CMK (cell line): ENCODE measurements around the gene PIGU.
"Not testable (repeated sequence)": the region's sequence is repeated elsewhere in the genome, so short reads cannot be mapped to it uniquely, and the experiment has no call there.

Source experiments
- DNase-seq: peaks from one replicate; pipeline ENCODE4 v3.0.0-alpha.2; 2010; ENCODE audit warnings: low read depth

Gene PIGU

GRCh38 chr20:34661811-34662210 is 15.1 kb downstream of the PIGU start:
- DNase-seq = not testable (repeated sequence)

GRCh38 chr20:34658654-34659053 is 18.2 kb downstream of the PIGU start:
- not testable (repeated sequence) for DNase-seq

DNA sequence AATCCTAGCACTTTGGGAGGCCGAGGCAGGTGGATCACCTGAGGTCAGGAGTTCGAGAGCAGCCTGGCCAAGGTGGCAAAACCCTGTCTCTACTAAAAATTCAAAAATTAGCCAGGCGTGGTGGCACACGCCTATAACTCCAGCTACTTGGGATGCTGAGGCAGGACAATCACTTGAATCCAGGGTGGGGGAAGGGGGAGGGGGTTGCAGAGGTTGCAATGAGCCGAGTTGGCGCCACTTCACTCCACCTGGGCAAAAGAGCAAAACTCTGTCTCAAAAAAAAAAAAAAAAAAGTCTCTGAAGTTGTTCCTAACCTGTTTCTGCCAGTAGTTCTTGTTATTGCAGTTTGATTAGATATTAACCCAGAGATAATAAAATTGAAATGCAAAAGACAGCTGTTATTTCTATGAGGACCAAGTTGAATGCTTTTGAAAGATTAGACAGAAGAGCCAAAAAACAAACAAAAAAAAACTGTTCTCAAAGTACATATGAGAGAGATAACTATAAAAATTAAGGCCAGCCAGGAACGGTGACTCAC is 22.6 kb downstream of the PIGU start:
- no peak for DNase-seq

- no peak for DNase-seq
Observed at GRCh38 chr20:34651200-34651599, 25.7 kb downstream of the PIGU start.

- DNase-seq = no peak
Observed at GRCh38 chr20:34647737-34648136, 29.2 kb downstream of the PIGU start.

DNA sequence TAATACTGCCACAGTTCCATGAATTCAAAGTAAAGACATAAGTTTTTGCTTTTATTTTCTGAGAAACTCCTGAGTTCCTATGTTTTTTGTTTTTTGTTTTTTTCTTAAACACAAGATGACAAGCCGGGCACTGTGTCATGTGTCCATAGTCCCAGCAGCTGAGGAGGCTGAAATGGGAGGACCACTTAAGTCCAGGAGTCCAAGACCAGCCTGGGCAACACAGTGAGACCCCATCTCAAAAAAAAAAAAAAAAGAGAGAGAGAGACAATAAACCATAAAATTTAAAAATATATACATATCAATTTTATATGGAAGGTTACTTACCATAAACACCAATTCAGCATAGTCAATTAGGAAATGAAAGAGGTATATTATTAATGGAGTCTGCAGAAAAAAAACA is 31.9 kb downstream of the PIGU start:
- DNase-seq = no peak

DNA sequence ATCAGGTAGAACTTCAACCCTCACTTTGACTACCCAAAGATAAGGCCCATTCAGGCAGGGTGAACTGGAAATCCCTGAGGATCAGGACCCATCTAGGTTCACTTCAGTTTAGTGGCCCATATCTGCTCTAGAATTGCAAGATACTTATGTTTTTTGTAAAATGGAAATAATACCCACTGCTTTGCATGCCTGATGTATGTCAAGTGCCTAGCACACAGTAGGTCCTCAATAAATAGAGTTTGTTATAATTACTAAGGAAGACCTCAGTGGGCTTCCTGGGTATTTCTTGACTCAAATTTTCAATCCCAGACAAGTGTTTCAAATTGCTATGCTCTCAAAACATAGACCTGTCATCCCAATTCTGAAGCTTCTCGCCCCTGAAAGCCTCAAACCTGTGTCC is 32.5 kb downstream of the PIGU start:
- DNase-seq = no peak

DNA sequence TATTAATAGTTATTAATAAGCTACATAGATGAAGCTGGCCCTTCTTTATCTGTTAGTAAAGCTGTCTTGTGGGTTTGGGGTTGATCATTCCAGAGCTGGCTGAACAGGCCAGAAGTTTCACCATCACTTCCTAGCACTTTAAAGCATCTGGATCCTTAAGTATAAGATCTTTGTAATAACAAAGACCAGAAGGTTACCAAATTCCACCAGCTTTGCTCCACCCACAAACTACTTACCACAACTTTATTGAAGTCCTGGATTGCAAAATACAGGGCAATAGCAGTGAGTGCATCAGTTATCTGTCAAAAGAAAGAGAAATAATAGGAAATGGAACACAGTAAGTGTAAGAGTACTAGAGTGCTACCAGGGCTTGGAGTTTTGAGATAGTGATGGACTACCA is 33.0 kb downstream of the PIGU start:
- DNase-seq = no peak

- no peak for DNase-seq
Observed at GRCh38 chr20:34642009-34642408, 34.9 kb downstream of the PIGU start.

DNA sequence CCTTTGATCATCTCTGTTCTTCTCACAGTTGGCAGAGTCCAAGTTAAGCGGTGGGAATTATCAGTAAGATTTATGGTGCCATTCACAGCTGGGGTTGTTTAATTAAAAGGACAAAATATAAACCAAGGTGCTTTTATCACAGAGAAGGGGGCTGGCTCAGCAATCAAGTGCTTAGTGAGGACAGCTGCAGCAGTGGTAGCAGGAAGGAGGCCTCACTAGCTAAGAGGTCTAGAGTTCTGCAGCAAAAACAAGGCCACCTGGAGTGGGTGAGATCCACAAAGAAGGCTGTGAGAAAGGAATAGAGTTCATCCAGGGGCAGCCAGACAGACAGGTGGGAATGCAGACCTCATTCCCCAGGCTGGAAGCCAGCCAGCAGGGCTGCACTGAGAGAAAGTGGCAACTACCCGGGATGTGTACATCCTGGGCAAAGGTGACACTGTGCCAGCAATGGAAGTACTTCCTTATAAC is 37.1 kb downstream of the PIGU start:
- no peak for DNase-seq

DNA sequence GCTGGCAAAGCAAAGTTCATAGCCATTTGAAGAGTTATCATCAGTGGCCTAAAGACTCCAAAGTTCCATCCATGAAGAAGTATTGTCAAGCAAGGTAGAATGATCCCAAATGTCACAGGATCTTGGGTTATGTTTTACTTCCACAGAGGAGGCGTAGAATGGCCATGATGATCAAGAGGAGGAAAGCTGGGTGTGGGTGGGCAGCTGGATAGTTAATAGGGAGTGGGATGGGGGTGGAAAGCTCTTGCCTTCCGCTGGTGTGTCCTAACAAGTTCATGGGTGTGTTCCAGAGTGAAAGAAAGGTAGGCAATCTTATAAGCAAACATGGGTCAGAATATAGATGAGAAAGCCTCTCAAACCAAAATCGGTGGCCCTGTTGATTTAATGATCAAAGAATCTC is 38.4 kb downstream of the PIGU start:
- no peak for DNase-seq

- no peak for DNase-seq
Observed at GRCh38 chr20:34638039-34638292, 38.9 kb downstream of the PIGU start.

DNA sequence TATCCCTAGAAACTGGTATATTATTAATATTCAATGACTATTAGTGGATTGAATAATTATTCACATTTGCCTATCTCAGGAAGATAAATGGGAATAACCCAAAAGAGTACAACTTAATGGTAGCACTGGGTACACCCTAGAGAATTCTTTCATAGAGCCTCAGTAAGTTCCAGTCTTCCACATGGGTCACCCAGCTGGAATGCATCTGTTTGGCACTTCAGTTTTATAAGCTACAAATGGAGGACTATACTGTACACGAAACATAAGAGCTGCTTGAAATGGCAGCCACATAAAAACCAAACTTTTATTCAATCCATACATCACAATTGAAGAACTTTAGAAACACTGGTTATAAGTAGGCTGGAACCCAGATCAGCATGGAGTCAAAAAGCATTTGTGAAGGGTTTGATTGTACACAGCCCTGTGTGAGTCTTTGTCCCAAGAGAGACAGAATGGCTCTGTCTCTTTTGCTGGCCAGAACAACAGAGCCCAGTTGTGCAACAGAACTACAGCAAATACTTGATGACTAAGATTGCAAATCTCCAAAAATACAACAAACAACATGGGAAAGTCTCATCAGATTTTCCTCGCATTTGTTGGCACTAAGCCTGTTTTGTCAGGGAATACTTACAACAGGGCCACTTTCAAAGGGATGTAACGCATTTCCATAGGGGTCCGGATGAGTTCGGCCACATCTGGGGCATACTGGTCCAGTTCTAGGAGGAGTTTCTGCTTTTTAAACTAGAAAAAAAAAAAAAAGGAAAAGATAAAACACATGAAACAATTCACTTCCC is 39.5 kb downstream of the PIGU start:
- DNase-seq = no peak

GRCh38 chr20:34636648-34637047 is 40.2 kb downstream of the PIGU start:
- DNase-seq = no peak

GRCh38 chr20:34634392-34634791 is 42.5 kb downstream of the PIGU start:
- DNase-seq = no peak

DNA sequence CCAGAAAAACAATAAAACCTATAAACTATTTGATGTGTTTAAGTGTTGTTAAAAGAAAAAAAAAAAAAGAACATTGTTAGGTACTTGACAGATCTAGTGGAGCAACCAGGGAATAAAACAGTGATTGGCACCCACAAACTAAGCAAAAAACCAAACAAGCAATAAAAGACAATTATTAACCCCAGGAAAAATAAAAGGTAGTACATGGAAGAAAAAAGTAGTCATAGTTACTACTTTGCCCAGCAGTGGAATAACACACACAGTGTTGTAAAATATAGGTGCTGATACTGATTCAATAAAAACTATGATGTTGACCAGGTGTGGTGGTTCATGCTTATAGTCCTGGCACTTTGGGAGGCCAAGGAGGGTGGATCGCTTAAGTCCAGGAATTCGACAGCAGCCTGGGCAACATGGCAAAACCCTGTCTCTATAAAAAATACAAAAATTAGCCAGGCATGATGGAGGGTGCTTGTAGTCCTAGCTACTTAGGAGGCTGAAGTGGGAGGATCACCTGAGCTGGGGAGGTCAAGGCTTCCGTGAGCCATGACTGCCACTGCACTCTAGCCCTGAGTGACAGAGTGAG is 43.9 kb downstream of the PIGU start:
- DNase-seq = no peak

DNA sequence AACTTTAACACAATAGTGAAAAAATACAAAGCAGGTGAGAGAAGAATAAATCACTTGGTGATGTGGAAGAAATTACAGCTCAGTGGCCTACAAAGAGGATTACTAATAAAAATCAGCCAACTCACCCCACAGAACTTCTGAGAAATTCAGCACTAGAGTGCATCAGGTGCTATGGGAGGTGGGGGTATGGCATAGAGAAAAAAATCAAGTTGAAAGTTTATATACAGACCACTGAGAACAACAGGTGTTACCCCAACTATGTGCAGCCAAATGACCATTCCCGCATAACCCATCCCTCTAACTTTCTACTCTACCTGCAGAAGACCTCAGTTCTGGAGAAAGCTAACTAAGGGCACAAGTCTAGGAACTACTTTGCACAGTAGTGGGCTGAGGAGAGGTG is 47.0 kb downstream of the PIGU start:
- DNase-seq = no peak

- DNase-seq = no peak
Observed at GRCh38 chr20:34629342-34629741, 47.5 kb downstream of the PIGU start.

DNA sequence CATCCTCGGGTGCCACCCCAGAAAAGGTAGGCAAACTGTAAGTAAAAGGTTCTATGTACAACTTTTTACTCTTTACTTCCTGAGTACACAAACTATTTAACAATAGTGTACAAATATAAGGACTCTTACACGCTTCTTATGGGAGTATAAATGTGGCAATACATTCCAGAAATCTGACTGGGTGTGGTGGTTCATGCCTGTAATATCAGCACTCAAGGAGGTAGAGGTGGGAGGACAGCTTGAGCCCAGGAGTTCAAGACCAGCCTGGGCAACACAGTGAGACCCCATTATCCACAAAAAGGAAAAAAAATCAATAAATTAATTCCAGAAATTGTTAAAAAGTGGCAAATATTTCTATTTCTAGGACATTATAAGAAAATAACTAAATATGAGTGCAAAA is 48.9 kb downstream of the PIGU start:
- no peak for DNase-seq

DNA sequence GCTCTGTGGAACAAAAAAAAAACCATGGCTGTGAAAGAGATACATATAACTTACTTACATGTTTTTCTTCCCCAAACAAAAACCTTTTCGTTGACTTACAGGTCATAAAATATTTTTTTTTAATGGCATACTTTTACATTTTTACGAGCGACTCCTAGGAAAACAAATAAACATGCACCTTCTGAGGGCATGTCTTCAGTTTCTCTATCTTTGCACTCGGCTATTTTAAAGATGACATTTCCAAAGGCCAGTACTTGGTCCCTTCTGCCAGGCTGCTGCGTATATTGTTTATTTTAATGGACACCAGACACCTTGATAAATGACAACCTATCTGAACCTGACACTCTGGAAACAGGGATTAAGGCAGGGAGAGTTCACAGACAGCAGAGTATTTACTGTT is 49.4 kb downstream of the PIGU start:
- no peak for DNase-seq

DNA sequence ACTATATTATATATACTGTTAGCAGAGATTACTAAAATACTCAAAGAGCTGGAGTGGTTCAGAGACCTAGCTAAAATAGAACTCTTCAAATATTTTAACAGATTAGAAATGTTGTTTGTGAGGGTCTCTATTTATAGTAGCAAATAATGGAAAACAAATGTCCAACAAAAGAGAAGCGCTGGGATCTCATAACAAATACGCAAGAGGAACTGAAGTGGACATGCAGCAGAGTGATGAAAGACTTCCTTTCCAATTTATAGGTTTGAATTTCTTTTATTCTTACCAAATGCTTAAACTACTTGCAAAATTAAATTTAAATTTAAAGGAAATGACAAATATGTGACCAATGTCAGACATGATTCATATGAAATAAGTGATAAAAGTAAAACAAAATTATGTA is 49.9 kb downstream of the PIGU start:
- DNase-seq = no peak

- DNase-seq = no peak
Observed at GRCh38 chr20:34624629-34625028, 52.3 kb downstream of the PIGU start.

DNA sequence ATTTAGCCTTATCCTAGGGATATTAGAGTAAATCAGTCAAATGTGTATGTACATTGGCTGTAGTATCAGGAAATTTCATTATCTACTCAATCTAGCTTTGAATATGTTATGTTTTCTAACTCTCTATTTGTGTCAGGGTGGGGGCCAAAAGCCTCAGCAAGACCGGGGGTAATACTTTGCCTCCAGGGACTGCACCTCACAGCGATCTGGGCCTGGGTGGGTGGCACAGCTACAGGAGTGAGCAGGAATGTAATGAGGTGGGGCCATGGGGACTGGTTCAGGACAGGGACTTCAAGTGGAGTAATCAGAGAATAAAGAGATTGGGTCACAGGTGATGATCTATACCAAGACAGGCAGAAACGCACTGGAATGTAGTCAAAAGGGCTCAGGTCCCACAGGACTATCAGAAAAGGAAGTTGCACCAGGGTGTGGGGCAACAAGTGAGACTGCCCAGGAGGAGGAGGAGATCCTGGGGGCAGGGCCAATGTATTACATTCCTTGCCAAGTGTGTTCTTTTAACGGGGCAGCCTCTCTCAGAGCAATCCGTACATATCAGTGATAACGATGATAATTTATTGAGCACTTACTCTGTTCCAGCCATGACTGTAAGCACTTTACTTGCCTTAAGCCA is 54.0 kb downstream of the PIGU start:
- no peak for DNase-seq
